NCI-H345 treated with DMSO at 0.1 percent for 48 hours (cell line): ENCODE results near the gene RBM8A.
A peak's percentile ranks its signal among the peaks of the same experiment; 100 is the strongest.

Experiments used
- DNase-seq: peaks from one replicate; lab custom pipeline; 2025; ENCODE audit not compliant: unreplicated experiment; lab: John Stamatoyannopoulos, UW

The RBM8A gene

DNA sequence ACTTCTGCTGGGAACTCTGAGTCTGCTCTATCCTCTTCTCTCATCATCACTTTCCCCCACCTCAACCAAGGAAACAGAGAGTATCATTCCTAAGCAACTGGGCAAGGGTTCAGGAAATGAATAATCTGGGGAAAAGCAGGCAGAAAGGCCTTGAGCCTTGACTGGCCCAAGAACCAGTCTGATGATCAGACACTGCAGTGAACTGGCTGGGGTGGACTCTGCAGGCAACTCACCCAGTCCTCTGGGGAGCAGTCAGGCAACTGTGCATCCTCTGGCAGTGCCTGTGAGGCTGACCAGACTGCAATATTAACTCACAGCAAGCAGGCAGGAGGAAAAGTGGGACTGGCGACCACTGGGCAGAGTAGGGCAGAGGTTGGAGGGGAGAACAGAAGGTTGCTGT is 42.6 kb downstream of the RBM8A start:
- no peak for DNase-seq

DNA sequence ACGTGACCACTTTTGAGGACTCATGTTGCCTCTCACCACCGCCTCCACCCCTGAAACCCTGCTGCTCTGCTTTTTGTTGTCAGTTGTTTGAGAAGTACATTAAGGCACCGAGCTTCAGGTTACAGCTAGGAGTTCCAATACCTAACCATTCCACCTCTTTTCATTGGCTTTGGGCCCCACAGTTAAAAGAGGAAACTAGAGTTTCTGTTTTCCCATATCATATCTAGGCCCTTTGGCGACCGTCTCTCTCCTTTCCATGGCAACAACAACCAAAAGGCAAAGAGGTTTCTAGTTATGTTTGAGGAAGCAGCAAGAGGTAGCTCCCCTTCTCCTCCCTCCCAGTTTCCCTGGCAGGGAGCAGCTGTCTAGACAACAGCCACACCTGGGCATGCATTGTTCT is 47.5 kb downstream of the RBM8A start:
- DNase-seq, result peak; percentile 99

DNA sequence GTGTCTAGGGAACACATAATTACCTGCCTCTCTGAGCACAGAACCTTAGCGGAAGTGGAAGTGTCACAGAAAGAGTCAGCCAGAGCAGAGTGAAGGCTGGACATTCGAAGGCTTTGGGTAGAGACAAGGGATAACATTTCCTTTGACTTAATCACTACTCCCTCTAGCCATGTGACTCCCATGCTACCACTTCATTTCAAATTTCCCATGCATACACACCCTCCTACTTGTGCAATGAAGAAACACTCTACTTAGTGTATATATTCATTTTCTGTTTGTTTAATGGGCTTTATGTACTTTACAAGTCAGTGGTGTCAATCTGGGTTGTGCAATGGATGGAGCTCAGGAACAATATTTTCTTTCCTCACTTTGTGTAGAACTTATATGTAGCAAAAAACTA is 48.6 kb downstream of the RBM8A start:
- DNase-seq, result peak; percentile 39

DNA sequence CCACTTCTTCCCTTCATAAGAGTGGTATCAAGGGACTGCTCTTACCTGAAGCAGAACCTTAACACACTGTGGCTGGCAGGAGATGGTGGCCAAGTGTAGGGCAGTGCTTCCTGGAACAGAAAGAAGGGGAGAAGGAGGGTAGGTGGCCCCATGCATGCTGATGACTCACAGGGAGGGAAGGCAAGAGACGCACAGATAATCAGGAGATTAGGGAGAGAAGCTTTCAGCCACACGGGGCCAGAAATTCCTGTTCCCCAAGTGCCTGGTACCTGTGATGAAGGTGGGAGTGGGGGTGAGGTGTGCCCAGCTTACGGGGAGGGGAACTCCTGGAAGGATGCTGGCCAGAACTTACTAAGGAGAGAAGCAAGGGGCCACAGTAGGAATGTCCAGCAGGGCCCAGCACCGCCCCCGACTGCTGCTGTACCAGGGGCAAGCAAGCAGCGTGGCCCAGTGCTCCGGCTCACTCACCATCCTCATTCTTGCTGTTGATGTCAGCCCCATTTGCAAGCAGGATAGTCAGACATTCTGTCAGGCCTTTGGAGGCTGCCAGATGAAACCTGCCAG is 49.3 kb downstream of the RBM8A start:
- no peak for DNase-seq

DNA sequence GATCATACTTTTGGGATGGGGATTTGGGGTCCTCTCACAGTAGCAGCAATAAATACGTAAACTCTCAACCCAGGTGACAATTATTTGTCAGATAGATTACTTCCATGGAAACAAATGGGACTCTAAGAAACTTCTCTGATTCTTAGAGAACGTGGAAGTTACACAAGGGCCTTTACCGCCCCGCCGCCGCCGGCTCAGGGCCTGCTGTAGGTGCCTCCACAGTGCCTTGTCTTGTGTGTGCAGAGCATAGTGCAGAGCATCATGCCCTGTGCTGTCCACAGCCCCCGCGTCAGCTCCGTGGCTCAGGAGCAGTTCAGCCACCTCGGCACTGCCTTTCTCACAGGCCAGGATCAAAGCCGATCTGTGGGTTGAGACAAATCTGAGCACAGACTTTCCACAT is 52.6 kb downstream of the RBM8A start:
- DNase-seq, result no peak

DNA sequence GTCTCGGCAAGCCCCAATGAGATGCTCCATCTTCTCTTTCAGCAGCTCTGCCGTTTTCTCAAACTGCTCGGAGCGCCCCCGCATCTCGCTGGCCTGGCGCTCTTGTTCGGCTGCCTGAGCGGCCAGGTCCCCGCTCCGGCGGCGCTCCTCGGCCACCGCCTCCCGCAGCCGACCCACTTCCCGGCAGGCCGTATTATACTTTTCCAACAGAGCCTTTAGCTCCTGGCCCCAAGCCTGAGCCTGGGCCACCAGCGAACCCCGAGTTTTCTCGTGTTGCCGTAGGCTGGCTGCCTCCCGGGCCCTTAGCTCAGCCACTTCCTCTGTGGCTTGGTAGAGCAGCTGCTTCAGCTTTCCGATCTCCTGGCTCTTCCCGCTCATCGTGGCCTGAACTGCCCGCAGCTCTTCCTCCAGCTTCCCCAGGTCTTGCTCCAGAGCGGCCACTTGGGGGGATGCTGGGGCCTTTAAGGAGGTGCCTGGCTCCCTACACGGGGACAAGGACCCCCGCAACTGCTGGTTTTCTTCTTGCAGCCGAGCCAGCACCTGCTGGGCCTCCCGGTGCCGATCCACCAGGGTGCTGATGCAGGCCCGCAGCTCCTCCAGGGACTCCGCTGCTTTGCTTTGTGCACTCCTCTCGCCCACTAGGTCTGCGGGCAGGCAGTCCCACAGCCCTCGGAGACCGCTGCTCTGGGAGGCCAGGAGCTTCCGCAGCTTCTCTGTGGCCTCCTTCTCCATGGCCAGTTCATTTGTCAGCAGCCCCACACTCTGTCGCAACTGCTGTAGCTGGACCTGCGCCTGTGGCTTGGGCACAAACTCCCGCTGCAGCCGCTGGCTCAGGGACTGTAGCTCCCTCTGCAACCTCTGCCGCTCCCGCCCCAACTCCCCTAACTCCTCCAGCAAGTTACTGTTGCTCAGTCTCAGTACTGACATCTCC is 55.0 kb downstream of the RBM8A start:
- no peak for DNase-seq
